GM10248 (cell line): Measurements from ENCODE around the gene S1PR1.
"Not testable (repeated sequence)": the region's sequence is repeated elsewhere in the genome, so short reads cannot be mapped to it uniquely, and the experiment has no call there.

ENCODE experiments used
- CTCF ChIA-PET: fragments of 300-600 bp; sonication (Branson Sonifier 250); formaldehyde crosslinking; extraction: SDS; loops from one replicate; lab custom pipeline; 2021; ENCODE audit warnings: antibody characterized with exemption; lab: Yijun Ruan, JAX
- POLR2A ChIA-PET: fragments of 350-650 bp; sonication (Branson Sonifier 250); formaldehyde crosslinking; extraction: SDS; loops from one replicate; lab custom pipeline; 2020; ENCODE audit warnings: antibody characterized with exemption; lab: Yijun Ruan, JAX
- DNase-seq: peaks from one replicate; pipeline ENCODE4 v3.0.0; 2012; ENCODE audit errors: extremely low spot score
- CTCF ChIP-seq: IDR thresholded peaks from 2 replicates; pipeline ENCODE4 v1.5.1; 2012; ENCODE audit warnings: mild to moderate bottlenecking, low read depth; ENCODE audit errors: extremely low read depth, missing control alignments, control extremely low read depth

The S1PR1 gene

GRCh38 chr1:101203820-101204540 lies 32.8 kb upstream of the S1PR1 start:
- ChIA-PET POLR2A (no interaction called here), CTCF (interaction anchor here (0.9 to 2.8 kb wide), 5 partner anchors 11 to 35 kb away, joined by 3 to 15 read pairs (median 3); no protein-coding TSS in a partner anchor)
- no peak for TF ChIP-seq CTCF
- no peak for DNase-seq

- no peak for TF ChIP-seq CTCF
- ChIA-PET POLR2A (no interaction called here), CTCF (interaction anchor here (1.1 to 2.8 kb wide), 2 partner anchors 33 to 83 kb away, joined by 3 to 15 read pairs; no protein-coding TSS in a partner anchor)
- DNase-seq = no peak
These were observed 31.4 kb upstream of the S1PR1 start for GRCh38 chr1:101205457-101205856.

GRCh38 chr1:101206139-101206538 lies 30.7 kb upstream of the S1PR1 start:
- DNase-seq, POLR2A ChIA-PET: not testable (repeated sequence)
- CTCF ChIA-PET = interaction anchor here (2.8 kb wide), 1 partner anchor 32 kb away, joined by 15 read pairs; no protein-coding TSS in a partner anchor

GRCh38 chr1:101207271-101207670 lies 29.5 kb upstream of the S1PR1 start:
- CTCF ChIA-PET = interaction anchor here (2.3 kb wide), 1 partner anchor 32 kb away, joined by 8 read pairs; no protein-coding TSS in a partner anchor
- POLR2A ChIA-PET, DNase-seq: not testable (repeated sequence)

GRCh38 chr1:101207891-101208290 lies 28.9 kb upstream of the S1PR1 start:
- no peak for DNase-seq
- TF ChIP-seq CTCF = no peak
- ChIA-PET POLR2A (no interaction called here), CTCF (interaction anchor here (2.3 kb wide), 1 partner anchor 31 kb away, joined by 8 read pairs; no protein-coding TSS in a partner anchor)

- TF ChIP-seq CTCF = no peak
These were observed 21.3 kb upstream of the S1PR1 start for GRCh38 chr1:101215363-101216011.

GRCh38 chr1:101216623-101217022 lies 20.2 kb upstream of the S1PR1 start:
- CTCF ChIA-PET = interaction anchor here (0.9 to 2.9 kb wide), 4 partner anchors 17 to 22 kb away, joined by 3 to 11 read pairs (median 7); no protein-coding TSS in a partner anchor
- POLR2A ChIA-PET = no interaction called here
- DNase-seq = no peak
- no peak for TF ChIP-seq CTCF

More at GRCh38 chr1:101215363-101216011, 21.3 kb upstream of the S1PR1 start:
- ChIA-PET POLR2A (no interaction called here), CTCF (interaction anchor here (0.8 to 2.5 kb wide), 4 partner anchors 12 to 23 kb away, joined by 3 to 8 read pairs (median 4); no protein-coding TSS in a partner anchor)
- DNase-seq = no peak
